Stimulated activated CD4-positive, alpha-beta T cell treated with anti-CD3 and anti-CD28 coated beads, Interleukin-2, amount 100 ng/mL, for 48 hours (primary cell): ENCODE measurements around the gene PBX3.

Source experiments
- DNase-seq, 2 donors: peaks; one replicate each; pipeline ENCODE4 v3.0.0-alpha.2; 2020

Gene PBX3

DNA sequence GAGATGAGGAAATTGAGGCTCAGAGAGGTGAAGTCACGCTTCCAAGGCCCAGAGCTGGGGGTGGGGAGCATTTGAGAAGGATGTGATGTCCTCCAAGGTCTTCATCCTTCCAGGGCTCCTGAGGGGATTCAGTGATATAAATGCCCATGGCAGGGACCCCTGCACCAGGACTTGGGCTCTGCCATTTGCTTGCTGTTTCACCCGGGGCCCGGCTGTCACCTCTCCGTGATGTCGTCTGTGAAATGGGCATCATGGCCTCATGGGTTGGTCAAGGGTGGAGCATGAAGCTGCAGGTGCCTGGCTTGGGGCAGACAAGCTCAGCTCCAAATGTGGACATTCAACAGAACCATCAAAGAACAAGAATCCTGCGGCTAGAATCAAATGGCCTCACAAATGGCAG is 253.1 kb downstream of the PBX3 start:
- no peak for DNase-seq

- no peak for DNase-seq
These were observed 253.8 kb downstream of the PBX3 start for GRCh38 chr9:126000731-126001580.

DNA sequence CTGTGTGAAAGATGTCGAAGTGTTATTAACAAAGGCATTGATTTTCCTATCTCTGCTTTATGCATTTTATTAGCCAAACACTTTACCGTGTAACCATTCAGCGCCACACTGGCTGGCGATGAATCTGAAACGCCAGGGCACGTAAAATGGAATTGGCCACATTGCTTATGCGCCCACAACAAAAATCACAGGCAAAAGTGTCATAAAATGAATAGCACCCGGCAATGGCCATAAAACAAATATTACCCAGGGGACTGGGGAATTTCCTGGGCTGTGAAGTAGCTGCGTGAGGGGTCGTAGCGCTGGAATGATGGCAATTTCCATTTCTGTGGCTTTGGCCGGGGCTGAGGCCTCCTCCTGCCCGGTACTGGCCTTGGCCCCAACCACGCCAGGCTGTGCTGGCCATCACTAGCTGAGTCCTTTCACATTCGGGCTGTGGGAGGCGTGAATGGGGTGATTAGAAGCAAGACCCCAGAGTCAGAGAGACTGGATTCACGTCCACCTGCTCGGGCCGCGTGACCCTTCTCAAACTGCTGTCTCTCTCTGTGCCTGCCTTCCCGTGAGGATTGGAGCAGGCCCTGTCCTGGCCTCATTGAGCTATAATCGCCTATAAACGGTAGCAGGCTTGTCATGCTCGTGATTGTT is 254.5 kb downstream of the PBX3 start:
- no peak for DNase-seq

GRCh38 chr9:126002476-126003350 is 255.5 kb downstream of the PBX3 start:
- DNase-seq, result no peak

DNA sequence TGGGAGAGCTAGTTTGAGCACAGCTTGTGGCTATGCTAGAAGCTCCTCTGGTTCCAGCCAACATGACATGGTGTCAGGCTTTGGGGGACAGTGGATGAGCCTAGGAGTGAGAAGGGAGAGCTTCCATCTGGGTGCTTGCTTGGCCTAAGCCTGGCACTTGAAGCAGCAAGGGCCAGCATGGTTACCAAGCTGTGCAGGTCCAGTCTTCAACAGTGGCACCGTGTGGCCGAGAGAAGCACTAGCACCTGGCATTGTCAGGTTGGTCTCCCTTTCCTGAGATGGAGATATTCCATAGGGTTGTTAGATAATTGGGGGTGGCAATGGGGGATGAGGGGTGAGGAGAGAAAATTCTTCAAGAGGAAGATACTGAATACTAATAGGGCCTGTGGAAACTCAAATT is 261.9 kb downstream of the PBX3 start:
- DNase-seq, result no peak

DNA sequence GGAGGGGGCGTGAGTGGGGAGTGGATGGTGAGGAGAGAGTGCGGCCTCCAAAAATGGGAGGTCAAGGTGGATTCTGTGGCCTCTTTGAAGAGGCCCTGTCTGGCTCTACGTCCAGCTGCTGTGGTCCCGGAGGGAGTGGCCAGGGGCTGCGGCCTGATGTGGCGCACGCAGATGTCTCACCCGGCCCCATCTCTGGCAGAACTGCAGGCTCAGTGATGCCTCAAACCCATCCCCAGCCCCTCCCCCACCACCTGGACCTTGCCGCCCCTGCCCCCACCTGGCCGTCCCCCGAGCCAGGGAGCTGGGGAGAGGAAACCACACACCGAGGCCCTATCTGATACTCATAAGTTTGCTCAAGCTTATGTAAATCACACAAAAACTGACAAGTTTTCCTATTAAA is 267.6 kb downstream of the PBX3 start:
- DNase-seq, result no peak

DNA sequence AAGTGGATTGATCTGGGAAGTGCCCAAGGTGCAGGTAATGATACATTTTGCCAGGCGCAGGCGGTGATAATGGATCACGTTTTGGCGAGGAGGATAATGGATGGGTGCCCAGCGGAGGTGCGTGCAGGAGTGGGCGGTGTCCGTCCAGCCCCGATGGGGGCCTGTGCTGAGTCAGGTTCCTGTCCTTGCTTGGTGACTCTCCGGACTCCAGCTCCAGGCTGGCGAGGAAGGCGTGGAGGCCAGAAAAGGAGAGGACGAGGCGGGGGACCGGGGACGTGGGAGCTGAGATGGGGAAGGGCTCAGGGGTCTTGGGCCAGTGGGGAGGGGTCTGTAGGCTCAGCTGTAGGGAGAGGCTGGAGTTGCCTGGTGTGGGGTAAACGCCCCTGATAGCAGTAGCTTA is 268.3 kb downstream of the PBX3 start:
- DNase-seq, result no peak

DNA sequence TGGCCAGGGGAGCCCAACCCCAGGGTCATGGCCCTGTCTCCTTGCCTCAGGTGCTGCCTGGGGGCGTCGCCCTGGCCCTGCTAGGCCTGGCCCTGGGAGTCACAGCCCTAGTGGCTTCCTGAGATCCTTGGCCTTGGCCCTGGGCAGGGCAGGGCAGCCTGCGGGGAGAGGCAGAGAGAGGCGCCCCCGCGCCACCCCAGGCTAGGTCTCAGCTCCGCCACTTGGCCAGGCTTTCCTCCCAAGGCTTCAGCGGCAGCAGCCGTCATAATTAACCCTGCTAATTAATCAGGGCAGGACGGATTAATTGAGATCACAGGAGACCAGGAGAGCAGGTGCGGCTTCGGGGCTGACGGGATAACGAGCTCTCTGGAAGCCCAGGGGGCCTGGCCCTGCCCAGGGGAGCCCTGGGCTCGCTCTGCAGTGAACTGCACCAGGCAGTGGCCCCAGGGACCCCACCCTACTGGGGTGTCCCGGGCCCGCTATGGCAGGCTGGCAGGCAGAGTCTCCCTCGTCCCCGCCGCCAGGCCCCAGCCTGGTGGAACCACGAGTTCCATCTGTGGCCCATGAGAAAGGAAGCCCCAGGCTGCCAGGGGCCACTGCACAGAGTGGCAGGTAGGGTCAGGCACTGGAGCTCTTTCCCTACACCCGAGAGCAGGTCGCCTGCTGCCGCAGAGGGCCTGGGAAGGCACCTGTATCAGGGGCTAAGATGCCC is 269.6 kb downstream of the PBX3 start:
- no peak for DNase-seq
